WTC11 (cell line): ENCODE data around the gene ARHGEF25. TPM values are rescaled to one million over a fixed set of nuclear protein-coding genes. Genes with fewer than 3 reads are reported as not detected.

Source experiments
- ATAC-seq: fragments of 200-7000 bp; cut with Tn5 transposase; 2 replicates; pipeline ENCODE4 v1.10.0; 2021; ENCODE audit warnings: mild to moderate bottlenecking, moderate library complexity
- CTCF ChIA-PET: fragments of 300-600 bp; sonication (Branson Sonifier 250); formaldehyde crosslinking; loops from one replicate; lab custom pipeline; 2021; ENCODE audit warnings: antibody characterized with exemption; lab: Charles Lee
- POLR2A ChIA-PET: fragments of 350-600 bp; sonication (Branson Sonifier 250); formaldehyde crosslinking; loops from one replicate; lab custom pipeline; 2021; ENCODE audit warnings: antibody characterized with exemption; lab: Charles Lee
- DNase-seq: peaks from one replicate; pipeline ENCODE4 v3.0.0; 2021; ENCODE audit warnings: low spot score
- H3K27ac Mint-ChIP-seq: 2 replicates; pipeline ENCODE4 v1.8.0; 2021; ENCODE audit warnings: mixed read lengths
- H3K27me3 Mint-ChIP-seq: 2 replicates; pipeline ENCODE4 v1.8.0; 2021; ENCODE audit warnings: low read depth, mild to moderate bottlenecking, moderate library complexity, mixed read lengths
- H3K36me3 Mint-ChIP-seq: 2 replicates; pipeline ENCODE4 v1.8.0; 2021; ENCODE audit warnings: mixed read lengths
- H3K4me1 Mint-ChIP-seq: 2 replicates; pipeline ENCODE4 v1.8.0; 2022; ENCODE audit warnings: mixed read lengths
- H3K4me3 Mint-ChIP-seq: 2 replicates; pipeline ENCODE4 v1.8.0; 2021; ENCODE audit warnings: mild to moderate bottlenecking, moderate library complexity, mixed read lengths
- H3K9me3 Mint-ChIP-seq: 2 replicates; pipeline ENCODE4 v1.8.0; 2021; ENCODE audit warnings: mixed read lengths
- ARID4B ChIP-seq: sonication (generic); formaldehyde crosslinking; IDR thresholded peaks from 2 replicates; pipeline ENCODE4 v1.8.0; 2023; ENCODE audit warnings: missing genetic modification reagents, mild to moderate bottlenecking, borderline replicate concordance
- ATF1 ChIP-seq: sonication (generic); formaldehyde crosslinking; IDR thresholded peaks from 2 replicates; pipeline ENCODE4 v1.8.1; 2023; ENCODE audit warnings: mild to moderate bottlenecking, moderate library complexity, missing genetic modification reagents
- CBFB ChIP-seq: sonication (generic); formaldehyde crosslinking; IDR thresholded peaks from 2 replicates; pipeline ENCODE4 v1.8.1; 2022; ENCODE audit warnings: mild to moderate bottlenecking, low read depth, missing genetic modification reagents
- ELF4 ChIP-seq: sonication (generic); formaldehyde crosslinking; IDR thresholded peaks from 2 replicates; pipeline ENCODE4 v1.8.1; 2022; ENCODE audit warnings: low read depth, mild to moderate bottlenecking, moderate library complexity, missing genetic modification reagents
- ESRRA ChIP-seq: sonication (generic); formaldehyde crosslinking; IDR thresholded peaks from 2 replicates; pipeline ENCODE4 v1.8.1; 2022; ENCODE audit warnings: mild to moderate bottlenecking, missing genetic modification reagents, borderline replicate concordance
- GABPB1 ChIP-seq: sonication (generic); formaldehyde crosslinking; IDR thresholded peaks from 2 replicates; pipeline ENCODE4 v1.8.1; 2023; ENCODE audit warnings: mild to moderate bottlenecking, missing genetic modification reagents
- GRHL2 ChIP-seq: fragments of 250-450 bp; sonication (Bioruptor Pico); IDR thresholded peaks from 2 replicates; pipeline ENCODE4 v1.8.0; 2022; ENCODE audit warnings: mild to moderate bottlenecking, moderate library complexity; ENCODE audit not compliant: insufficient replicate concordance, severe bottlenecking
- KAT7 ChIP-seq: sonication (generic); formaldehyde crosslinking; IDR thresholded peaks from 2 replicates; pipeline ENCODE4 v1.8.1; 2023; ENCODE audit warnings: missing genetic modification reagents, mild to moderate bottlenecking, borderline replicate concordance
- MXD4 ChIP-seq: fragments of 250-450 bp; sonication (Bioruptor Pico); IDR thresholded peaks from 2 replicates; pipeline ENCODE4 v1.8.0; 2021; ENCODE audit warnings: mild to moderate bottlenecking, moderate library complexity, borderline replicate concordance
- PREB ChIP-seq: sonication (generic); formaldehyde crosslinking; IDR thresholded peaks from 2 replicates; pipeline ENCODE4 v1.8.1; 2022; ENCODE audit warnings: mild to moderate bottlenecking, missing genetic modification reagents, moderate library complexity, borderline replicate concordance
- PRRX2 ChIP-seq: fragments of 250-450 bp; sonication (Bioruptor Pico); IDR thresholded peaks from 2 replicates; pipeline ENCODE4 v1.8.0; 2021; ENCODE audit warnings: mild to moderate bottlenecking
- RORB ChIP-seq: fragments of 250-450 bp; sonication (Bioruptor Pico); IDR thresholded peaks from 2 replicates; pipeline ENCODE4 v1.9.0; 2021; ENCODE audit warnings: mild to moderate bottlenecking
- SOX15 ChIP-seq: fragments of 250-450 bp; sonication (Bioruptor Pico); IDR thresholded peaks from 2 replicates; pipeline ENCODE4 v1.9.0; 2021; ENCODE audit warnings: mild to moderate bottlenecking
- TEAD1 ChIP-seq: sonication (generic); formaldehyde crosslinking; IDR thresholded peaks from 2 replicates; pipeline ENCODE4 v1.8.0; 2022; ENCODE audit warnings: mild to moderate bottlenecking, missing genetic modification reagents
- USF1 ChIP-seq: sonication (generic); formaldehyde crosslinking; IDR thresholded peaks from 2 replicates; pipeline ENCODE4 v1.8.0; 2022; ENCODE audit warnings: mild to moderate bottlenecking, missing genetic modification reagents
- ZNF232 ChIP-seq: sonication (generic); formaldehyde crosslinking; IDR thresholded peaks from 2 replicates; pipeline ENCODE4 v1.8.0; 2022; ENCODE audit warnings: mild to moderate bottlenecking, missing genetic modification reagents
- ZNF281 ChIP-seq: sonication (generic); formaldehyde crosslinking; IDR thresholded peaks from 2 replicates; pipeline ENCODE4 v1.8.0; 2023; ENCODE audit warnings: mild to moderate bottlenecking, missing genetic modification reagents
- ZNF425 ChIP-seq: fragments of 250-450 bp; sonication (Bioruptor Pico); conservative IDR thresholded peaks from 2 replicates; pipeline ENCODE4 v1.9.0; 2021; ENCODE audit warnings: mild to moderate bottlenecking
- total RNA-seq: library from RNA; stranded (reverse); gene quantifications from 3 replicates; pipeline ENCODE4 v1.2.3, GENCODE V29; 2021

Gene ARHGEF25
- total RNA-seq, 1 experiment from 2014 or later, result 11.9 TPM

- peaks cover 56% of the 10 kb centered on the region for H3K27me3 Mint-ChIP-seq
- H3K4me1 Mint-ChIP-seq, result no peaks in the 10 kb centered on the region
- DNase-seq, result no peak
- H3K9me3 Mint-ChIP-seq, result peaks cover 79% of the 10 kb centered on the region
- TF ChIP-seq ARID4B (CRISPR knock-in tag) (no peak), SOX15 (no peak), ELF4 (CRISPR knock-in tag) (no peak), KAT7 (CRISPR knock-in tag) (no peak), GRHL2 (CRISPR knock-in tag) (no peak), ZNF281 (CRISPR knock-in tag) (no peak), USF1 (CRISPR knock-in tag) (no peak), CBFB (CRISPR knock-in tag) (no peak), ESRRA (CRISPR knock-in tag) (no peak), ZNF232 (CRISPR knock-in tag) (no peak), ZNF425 (CRISPR knock-in tag) (no peak), MXD4 (CRISPR knock-in tag) (no peak), RORB (CRISPR knock-in tag) (no peak), TEAD1 (CRISPR knock-in tag) (no peak), PREB (CRISPR knock-in tag) (no peak), ATF1 (CRISPR knock-in tag) (no peak), PRRX2 (no peak), GABPB1 (CRISPR knock-in tag) (no peak)
- POLR2A ChIA-PET, result no interaction called here
- no peak overlapping the region for H3K27ac Mint-ChIP-seq
- H3K36me3 Mint-ChIP-seq, result peaks cover 27% of the 10 kb centered on the region
- no peak for ATAC-seq
- CTCF ChIA-PET, result no interaction called here
- no peak overlapping the region for H3K4me3 Mint-ChIP-seq
These were observed 47.7 kb downstream of the ARHGEF25 start for GRCh38 chr12:57658890-57659289.
